ENCODE measurements around the gene SLC25A13.
A peak's percentile ranks its signal among the peaks of the same experiment; 100 is the strongest.

SLC25A13 gene

GRCh38 chr7:96198047-96198636 is 123.8 kb downstream of the SLC25A13 start:
- no peak for DNase-seq (ENCODE audit: low read depth)
- TF ChIP-seq, protein P1, sequence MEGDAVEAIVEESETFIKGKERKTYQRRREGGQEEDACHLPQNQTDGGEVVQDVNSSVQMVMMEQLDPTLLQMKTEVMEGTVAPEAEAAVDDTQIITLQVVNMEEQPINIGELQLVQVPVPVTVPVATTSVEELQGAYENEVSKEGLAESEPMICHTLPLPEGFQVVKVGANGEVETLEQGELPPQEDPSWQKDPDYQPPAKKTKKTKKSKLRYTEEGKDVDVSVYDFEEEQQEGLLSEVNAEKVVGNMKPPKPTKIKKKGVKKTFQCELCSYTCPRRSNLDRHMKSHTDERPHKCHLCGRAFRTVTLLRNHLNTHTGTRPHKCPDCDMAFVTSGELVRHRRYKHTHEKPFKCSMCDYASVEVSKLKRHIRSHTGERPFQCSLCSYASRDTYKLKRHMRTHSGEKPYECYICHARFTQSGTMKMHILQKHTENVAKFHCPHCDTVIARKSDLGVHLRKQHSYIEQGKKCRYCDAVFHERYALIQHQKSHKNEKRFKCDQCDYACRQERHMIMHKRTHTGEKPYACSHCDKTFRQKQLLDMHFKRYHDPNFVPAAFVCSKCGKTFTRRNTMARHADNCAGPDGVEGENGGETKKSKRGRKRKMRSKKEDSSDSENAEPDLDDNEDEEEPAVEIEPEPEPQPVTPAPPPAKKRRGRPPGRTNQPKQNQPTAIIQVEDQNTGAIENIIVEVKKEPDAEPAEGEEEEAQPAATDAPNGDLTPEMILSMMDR (IDR thresholded peaks at IDR 0.05; ENCODE audit: control insufficient read depth, insufficient read depth, low read depth, low read length, missing control alignments) = no peak
- no peak overlapping the region for H3K4me3 ChIP-seq (ENCODE audit: control insufficient read depth, low read depth, low read length)

GRCh38 chr7:96196676-96197075 is 125.2 kb downstream of the SLC25A13 start:
- TF ChIP-seq, protein P1 (IDR thresholded peaks at IDR 0.05; ENCODE audit: control insufficient read depth, insufficient read depth, low read depth, low read length, missing control alignments) = no peak
- no peak for DNase-seq (ENCODE audit: low read depth)
- H3K4me3 ChIP-seq (ENCODE audit: control insufficient read depth, low read depth, low read length) = no peak overlapping the region

- DNase-seq (ENCODE audit: low read depth) = no peak
- TF ChIP-seq, protein P1 (IDR thresholded peaks at IDR 0.05; ENCODE audit: control insufficient read depth, insufficient read depth, low read depth, low read length, missing control alignments) = no peak
- no peak overlapping the region; the same call in 1 of the 2 replicates for H3K4me3 ChIP-seq (ENCODE audit: control insufficient read depth, low read depth, low read length)
Observed at GRCh38 chr7:96189129-96189820, 132.6 kb downstream of the SLC25A13 start.

DNA sequence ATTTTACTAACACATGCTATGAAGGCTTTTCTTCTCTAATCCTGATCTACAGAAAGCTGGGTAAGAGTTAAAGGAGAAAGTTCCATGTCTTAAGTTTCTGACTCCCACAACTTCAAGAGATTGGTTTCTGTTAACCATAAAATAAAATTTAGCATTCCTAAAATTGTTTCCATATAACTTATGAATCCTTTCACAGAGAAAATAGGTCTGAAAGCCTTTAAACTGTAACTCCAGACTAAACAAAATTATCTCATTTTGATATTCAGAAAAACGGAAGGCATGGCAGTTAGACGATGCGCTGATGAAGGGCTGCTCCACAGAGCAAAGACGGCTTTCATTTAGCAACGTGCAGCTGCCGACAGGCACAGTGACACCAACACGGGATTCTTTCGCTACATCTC is 133.3 kb downstream of the SLC25A13 start:
- DNase-seq (ENCODE audit: low read depth) = no peak
- TF ChIP-seq, protein P1 (IDR thresholded peaks at IDR 0.05; ENCODE audit: control insufficient read depth, insufficient read depth, low read depth, low read length, missing control alignments) = no peak
- H3K4me3 ChIP-seq (ENCODE audit: control insufficient read depth, low read depth, low read length) = peak overlapping the region; percentile 16

GRCh38 chr7:96188174-96188581 is 133.7 kb downstream of the SLC25A13 start:
- DNase-seq (ENCODE audit: low read depth) = no peak
- TF ChIP-seq, protein P1 (IDR thresholded peaks at IDR 0.05; ENCODE audit: control insufficient read depth, insufficient read depth, low read depth, low read length, missing control alignments) = no peak
- no peak overlapping the region for H3K4me3 ChIP-seq (ENCODE audit: control insufficient read depth, low read depth, low read length)

- TF ChIP-seq, protein P1 (IDR thresholded peaks at IDR 0.05; ENCODE audit: control insufficient read depth, insufficient read depth, low read depth, low read length, missing control alignments) = no peak
- H3K4me3 ChIP-seq (ENCODE audit: control insufficient read depth, low read depth, low read length) = no peak overlapping the region
- no peak for DNase-seq (ENCODE audit: low read depth)
Observed at GRCh38 chr7:96187735-96188134, 134.2 kb downstream of the SLC25A13 start.
